Measurements from ENCODE around the gene PRRT2. TPM values are rescaled to one million over a fixed set of nuclear protein-coding genes. Genes with fewer than 3 reads are reported as not detected.

The PRRT2 gene
- total RNA-seq, 2 experiments from 2014 or later = 2.2 to 2.3 TPM

DNA sequence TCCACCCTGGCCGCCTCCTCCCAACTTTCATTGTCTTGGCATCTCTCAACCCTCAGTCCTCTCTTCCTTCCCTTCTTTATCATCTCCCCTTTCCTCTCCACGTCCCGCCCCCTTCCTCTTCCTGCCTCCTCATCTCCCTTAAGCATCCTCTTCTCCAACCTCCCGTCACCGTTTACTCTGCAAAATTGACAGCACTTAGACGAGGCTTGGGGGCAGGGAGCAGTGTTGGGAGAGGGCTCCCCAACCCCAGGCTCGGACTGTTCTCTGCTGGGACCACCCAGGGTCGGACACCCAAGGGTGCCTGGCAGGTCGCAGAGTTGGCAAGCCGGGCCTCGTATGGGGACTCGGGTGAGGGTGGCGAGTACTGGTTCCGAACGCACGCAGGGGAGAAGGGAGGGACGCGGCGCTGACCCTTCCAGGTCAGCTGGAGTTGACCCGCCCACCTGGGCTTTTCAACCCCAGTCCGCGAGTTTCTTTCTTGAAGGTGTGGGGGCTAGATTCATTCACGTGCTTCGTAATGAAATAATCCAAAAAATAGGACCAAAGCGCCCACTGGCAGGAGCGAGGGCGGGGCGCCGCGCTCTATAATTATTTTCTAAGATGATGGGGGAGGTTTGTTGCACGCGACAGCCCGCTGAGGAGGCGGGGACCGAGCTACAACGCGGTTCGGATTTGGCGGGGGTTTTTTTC is 3.2 kb downstream of the PRRT2 start:
- DNase-seq = peak in 5 of 14 experiments; percentile 29 to 69 (median 49)
- POLR2A ChIA-PET = interaction anchor here (0.6 to 10.4 kb wide), 21 partner anchors 10 to 555 kb away, joined by 3 to 190 read pairs (median 4); partner anchors contain the start of genes ASPHD1, CDIPT, KCTD13 and KIF22

GRCh38 chr16:29815793-29816693 is 4.0 kb downstream of the PRRT2 start, which contains the start of gene PAGR1:
Gene PAGR1 (plus strand): TSS chr16:29816152. CDS start chr16:29816526, 374 bp downstream.
- Mint-ChIP-seq H3K27me3 (no peaks in the 10 kb centered on the region), H3K27ac (peak within 1 kb of the TSS; percentile 90), H3K4me3 (peak within 1 kb of the TSS; percentile 97), H3K9me3 (no peaks in the 10 kb centered on the region), H3K36me3 (ENCODE audit: low read depth) (peaks cover 49% of the 10 kb centered on the region), H3K4me1 (ENCODE audit: low read depth) (peaks cover 83% of the 10 kb centered on the region)
- ATAC-seq (ENCODE audit: poor library complexity) (peak; percentile 73), DNase-seq (peak; percentile 97 to 100 (median 98))
- Histone ChIP-seq H3K36me3 (ENCODE audit: insufficient read depth, low read length) (peaks cover 23% of the 10 kb centered on the region), H3K27ac (ENCODE audit: low read depth in 1 of 2, low read length in 2 of 2) (peak within 1 kb of the TSS; percentile 84 to 94), H3K4me3 (ENCODE audit: low read length) (peak within 1 kb of the TSS; percentile 95), H3K4me1 (ENCODE audit: insufficient read depth, low read length) (peaks cover 92% of the 10 kb centered on the region), H3K9me3 (ENCODE audit: control insufficient read depth in 1 of 2, insufficient read depth in 1 of 2, low read length in 2 of 2) (no peaks in the 10 kb centered on the region), H3K27me3 (ENCODE audit: control insufficient read depth in 1 of 2, insufficient read depth in 2 of 2, low read length in 2 of 2) (no peaks in the 10 kb centered on the region)
- ChIA-PET CTCF (interaction anchor here (0.5 to 4.0 kb wide), 19 partner anchors 9 to 146 kb away, joined by 3 to 75 read pairs (median 4); partner anchors contain the start of genes CDIPT, KIF22, MAZ and TMEM219), POLR2A (interaction anchor here (0.6 to 10.4 kb wide), 25 partner anchors 11 to 555 kb away, joined by 3 to 190 read pairs (median 4); partner anchors contain the start of genes ASPHD1, CDIPT, KCTD13 and KIF22)
- peak; percentile 97 for TF ChIP-seq CTCF (IDR thresholded peaks at IDR 0.05)
- intact Hi-C loops (cut with DNase I, micrococcal nuclease) = loop anchor here (1.0 to 2.0 kb wide), 9 partner anchors 9 to 181 kb away; partner anchors contain the start of genes CDIPT (in 1 of the 2), INO80E (in 1 of the 2) and KIF22 (in 1 of the 2)

More for the DNA sequence above, 3.2 kb downstream of the PRRT2 start:
- Histone ChIP-seq H3K4me1 (ENCODE audit: insufficient read depth, low read length) (peaks cover 93% of the 10 kb centered on the region), H3K9me3 (ENCODE audit: control insufficient read depth in 1 of 2, insufficient read depth in 1 of 2, low read length in 2 of 2) (no peaks in the 10 kb centered on the region), H3K36me3 (ENCODE audit: insufficient read depth, low read length) (peaks cover 28% of the 10 kb centered on the region), H3K27me3 (ENCODE audit: control insufficient read depth in 1 of 2, insufficient read depth in 2 of 2, low read length in 2 of 2) (no peaks in the 10 kb centered on the region), H3K4me3 (ENCODE audit: low read length) (peak overlapping the region; percentile 95), H3K27ac (ENCODE audit: low read depth in 1 of 2, low read length in 2 of 2) (peak overlapping the region; percentile 70 to 84)
- CTCF ChIA-PET = interaction anchor here (0.6 to 4.0 kb wide), 15 partner anchors 8 to 147 kb away, joined by 3 to 75 read pairs (median 4); partner anchors contain the start of genes CDIPT, KIF22, MAZ and TMEM219
- Mint-ChIP-seq H3K9me3 (no peaks in the 10 kb centered on the region), H3K27ac (peak overlapping the region; percentile 90), H3K4me3 (peak overlapping the region; percentile 97), H3K27me3 (no peaks in the 10 kb centered on the region), H3K36me3 (ENCODE audit: low read depth) (peaks cover 50% of the 10 kb centered on the region), H3K4me1 (ENCODE audit: low read depth) (peaks cover 83% of the 10 kb centered on the region)
- intact Hi-C loops (cut with DNase I, micrococcal nuclease) = loop anchor here in 1 of 2 experiments (2.0 kb wide), 1 partner anchor 182 kb away; the partner anchor contains the start of gene INO80E
- no peak for TF ChIP-seq CTCF (IDR thresholded peaks at IDR 0.05)
- peak; percentile 24 for ATAC-seq (ENCODE audit: poor library complexity)
